GM19099 (cell line): ENCODE results near the gene EML4.

Experiments used
- POLR2A ChIP-seq: IDR thresholded peaks from 3 replicates; pipeline ENCODE4 v1.6.1; 2011; ENCODE audit warnings: low read depth; ENCODE audit not compliant: insufficient read length; ENCODE audit errors: extremely low read depth

EML4 gene

GRCh38 chr2:42364658-42365057, 195.5 kb downstream of the EML4 start:
- no peak for TF ChIP-seq POLR2A

DNA sequence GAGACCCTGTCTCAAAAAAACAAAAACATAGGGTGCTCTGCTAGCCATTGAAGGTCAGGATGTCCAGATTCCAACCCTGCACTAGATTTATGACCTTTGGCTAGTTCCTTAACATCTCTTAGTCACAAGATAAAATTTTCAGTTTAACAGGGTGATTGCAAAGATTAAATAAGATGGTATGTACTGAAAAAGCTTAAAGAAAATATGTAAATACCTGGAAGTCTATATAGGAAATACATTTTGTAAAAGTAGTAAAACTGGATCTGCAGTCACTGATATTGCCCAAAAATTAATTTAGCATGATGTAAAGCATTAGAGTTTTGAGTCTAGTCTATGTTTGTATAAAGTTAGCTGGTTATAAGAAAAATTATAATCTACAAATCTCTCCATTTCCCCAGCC, 197.3 kb downstream of the EML4 start:
- TF ChIP-seq POLR2A, result no peak

GRCh38 chr2:42367835-42368234, 198.7 kb downstream of the EML4 start:
- TF ChIP-seq POLR2A, result no peak

- TF ChIP-seq POLR2A, result no peak
Observed at GRCh38 chr2:42368817-42369531, 199.8 kb downstream of the EML4 start.

DNA sequence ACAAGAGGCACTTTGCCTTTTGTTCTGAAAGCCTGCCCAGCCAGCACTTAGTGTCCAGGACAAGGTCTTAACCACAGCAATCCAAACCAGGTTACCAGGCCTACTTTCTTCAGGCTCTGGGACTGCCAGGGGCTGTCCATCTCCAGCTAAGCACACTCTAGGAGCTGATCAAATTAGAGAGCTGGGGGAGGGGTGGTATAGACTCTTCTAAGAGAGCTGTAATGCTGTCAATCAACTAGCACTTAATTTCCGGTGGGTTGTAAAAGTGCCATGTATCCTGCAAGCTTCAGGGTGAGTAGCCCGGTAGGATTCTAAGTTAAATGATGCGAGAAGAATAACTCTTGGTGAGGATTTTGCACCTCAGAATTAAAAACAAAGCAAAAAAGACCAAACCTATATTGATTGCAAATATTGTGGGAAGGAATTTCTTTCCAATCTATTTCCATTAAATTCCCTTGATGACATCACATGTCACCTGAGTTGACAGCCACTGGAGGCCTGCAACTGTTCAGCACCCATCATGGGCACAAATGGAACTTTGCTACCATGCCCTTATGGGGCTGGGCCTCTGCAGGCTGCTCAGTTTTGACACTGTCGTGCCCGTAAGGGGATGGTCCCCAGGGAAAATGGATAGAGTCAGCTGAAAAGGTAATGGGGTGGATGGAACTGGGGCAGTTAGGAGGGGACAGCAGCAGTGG, 200.5 kb downstream of the EML4 start:
- no peak for TF ChIP-seq POLR2A

- no peak for TF ChIP-seq POLR2A
Observed at GRCh38 chr2:42371611-42372473, 202.7 kb downstream of the EML4 start.

GRCh38 chr2:42372474-42373200, 203.5 kb downstream of the EML4 start:
- no peak for TF ChIP-seq POLR2A

DNA sequence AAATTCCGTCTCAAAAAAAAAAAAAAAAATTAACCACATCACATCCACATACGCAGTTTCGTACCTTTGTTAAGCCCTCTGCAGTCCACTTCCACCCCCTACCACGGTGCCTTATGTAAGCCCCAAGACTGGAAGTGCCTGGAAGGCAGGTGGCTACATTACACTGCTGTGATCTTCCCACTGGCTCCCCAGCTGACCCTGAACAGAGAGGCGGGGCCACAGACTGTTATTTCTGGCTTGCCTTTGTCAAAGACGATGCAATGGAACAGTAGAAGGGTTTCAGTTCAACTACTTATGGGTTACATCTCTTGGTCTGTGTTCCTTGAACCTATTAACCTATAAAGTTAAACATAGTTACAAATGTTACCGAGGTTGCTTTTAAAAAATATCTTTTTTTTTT, 207.6 kb downstream of the EML4 start:
- TF ChIP-seq POLR2A, result no peak

GRCh38 chr2:42378415-42378814, 209.3 kb downstream of the EML4 start:
- TF ChIP-seq POLR2A, result no peak

GRCh38 chr2:42382144-42382543, 213.0 kb downstream of the EML4 start:
- TF ChIP-seq POLR2A, result no peak
